AG04450 (cell line): ENCODE results near the gene ZCCHC8. TPM values are rescaled to one million over a fixed set of nuclear protein-coding genes. Genes with fewer than 3 reads are reported as not detected.

ENCODE experiments used
- CTCF ChIA-PET: fragments of 300-600, 350-600 bp; formaldehyde crosslinking; extraction: SDS; loops from one replicate; lab custom pipeline; 2022; ENCODE audit warnings: antibody characterized with exemption, inconsistent platforms; lab: Charles Lee
- POLR2A ChIA-PET: fragments of 350-600 bp; formaldehyde crosslinking; extraction: SDS; loops from one replicate; lab custom pipeline; 2021; ENCODE audit warnings: antibody characterized with exemption, inconsistent platforms; lab: Yijun Ruan, JAX
- DNase-seq: peaks from one replicate; pipeline ENCODE4 v3.0.0-alpha.2; 2011; ENCODE audit warnings: low read depth, low spot score
- H3K27ac ChIP-seq: one replicate; pipeline ENCODE4 v1.5.1; 2012; ENCODE audit warnings: low read depth, low read length, control low read depth
- H3K27me3 ChIP-seq: one replicate; pipeline ENCODE4 v1.6.0; 2012; ENCODE audit warnings: low read length; ENCODE audit not compliant: control insufficient read depth, insufficient read depth
- H3K4me3 ChIP-seq: 2 replicates; pipeline ENCODE4 v1.5.1; 2011; ENCODE audit warnings: mild to moderate bottlenecking, low read depth, low read length, control low read depth
- H3K9me3 ChIP-seq: 2 replicates; pipeline ENCODE4 v1.5.1; 2012; ENCODE audit warnings: low read length; ENCODE audit not compliant: control insufficient read depth, insufficient read depth
- CTCF ChIP-seq: IDR thresholded peaks from 2 replicates; pipeline ENCODE4 v1.5.1; 2011; ENCODE audit warnings: low read depth, low read length, control low read depth, inconsistent platforms
- polyA plus RNA-seq: library from polyadenylated mRNA; depleted of rRNA; stranded (reverse); fragments of >200 nt; gene quantifications from 2 replicates; pipeline ENCODE4 v1.2.3, GENCODE V29; 2011

ZCCHC8 gene
- polyA plus RNA-seq, 1 experiment = 16.6 TPM

DNA sequence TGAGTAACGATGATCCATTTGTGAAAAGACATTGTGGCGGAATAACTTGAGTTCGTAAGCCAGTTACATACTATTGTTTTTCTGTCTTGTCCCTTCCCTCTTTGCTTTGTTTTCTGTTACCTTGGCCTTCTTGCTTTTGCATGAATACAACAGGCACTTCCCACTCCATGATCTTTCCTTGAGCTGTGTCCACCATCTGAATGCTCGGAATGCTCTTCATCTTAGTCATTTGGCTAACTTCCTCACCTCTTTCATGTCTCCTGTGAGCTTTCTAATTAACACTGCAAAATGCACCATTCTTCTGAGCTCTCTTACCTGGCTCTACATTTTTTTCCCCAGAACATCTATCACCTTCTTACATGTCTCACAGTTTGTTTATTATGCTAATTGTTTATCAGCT is 36.3 kb upstream of the ZCCHC8 start:
- TF ChIP-seq CTCF = no peak
- ChIA-PET CTCF (no interaction called here), POLR2A (no interaction called here)
- H3K9me3 ChIP-seq = no peaks in the 10 kb centered on the region
- no peak overlapping the region for H3K4me3 ChIP-seq
- no peaks in the 10 kb centered on the region for H3K27me3 ChIP-seq
- DNase-seq = no peak
- H3K27ac ChIP-seq = no peak overlapping the region

- H3K4me3 ChIP-seq = no peak overlapping the region
- DNase-seq = no peak
- no peaks in the 10 kb centered on the region for H3K27me3 ChIP-seq
- POLR2A ChIA-PET = no interaction called here
- CTCF ChIA-PET = no interaction called here
- H3K9me3 ChIP-seq = no peaks in the 10 kb centered on the region
- H3K27ac ChIP-seq = no peak overlapping the region
- TF ChIP-seq CTCF = no peak
Observed at GRCh38 chr12:122533856-122534255, 33.1 kb upstream of the ZCCHC8 start.

DNA sequence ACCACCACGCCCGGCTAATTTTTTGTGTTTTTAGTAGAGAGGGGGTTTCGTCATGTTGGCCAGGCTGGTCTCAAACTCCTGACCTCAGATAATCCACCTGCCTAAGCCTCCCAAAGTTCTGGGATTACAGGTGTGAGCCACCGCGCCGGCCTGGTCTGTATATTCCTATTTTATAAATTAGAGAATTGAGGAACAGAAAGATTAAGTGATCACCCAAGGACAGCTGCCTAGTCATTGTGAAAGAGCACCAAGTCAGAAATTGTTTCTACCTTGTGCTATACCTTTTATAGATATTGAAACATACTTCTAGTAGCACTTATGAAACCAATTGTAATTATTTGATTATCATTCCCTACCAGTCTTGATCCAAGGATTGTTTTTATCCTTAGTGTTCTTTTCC is 28.3 kb upstream of the ZCCHC8 start:
- TF ChIP-seq CTCF = no peak
- ChIA-PET CTCF (no interaction called here), POLR2A (no interaction called here)
- no peak overlapping the region for H3K27ac ChIP-seq
- H3K27me3 ChIP-seq = no peaks in the 10 kb centered on the region
- H3K9me3 ChIP-seq = no peaks in the 10 kb centered on the region
- DNase-seq = no peak
- H3K4me3 ChIP-seq = no peak overlapping the region

DNA sequence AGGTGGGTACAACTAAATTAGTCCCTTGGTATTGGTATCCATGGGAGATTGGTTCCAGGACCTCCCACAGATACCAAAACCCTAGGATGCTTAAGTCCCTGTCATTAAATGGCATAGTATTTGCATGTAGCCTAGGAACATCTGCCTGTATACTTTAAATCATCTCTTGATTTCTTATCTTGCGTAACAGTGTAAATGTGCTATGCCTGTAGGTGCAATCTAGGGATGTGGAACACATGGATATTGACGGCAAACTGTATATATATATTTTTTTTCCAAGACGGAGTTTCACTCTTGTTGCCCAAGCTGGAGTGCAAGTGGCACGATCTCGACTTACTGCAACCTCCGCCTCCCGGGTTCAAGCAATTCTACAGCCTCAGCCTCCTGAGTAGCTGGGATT is 27.9 kb upstream of the ZCCHC8 start:
- H3K9me3 ChIP-seq = no peaks in the 10 kb centered on the region
- POLR2A ChIA-PET = no interaction called here
- H3K27ac ChIP-seq = no peak overlapping the region
- H3K27me3 ChIP-seq = no peaks in the 10 kb centered on the region
- no peak overlapping the region for H3K4me3 ChIP-seq
- CTCF ChIA-PET = no interaction called here
- TF ChIP-seq CTCF = no peak
- DNase-seq = no peak

DNA sequence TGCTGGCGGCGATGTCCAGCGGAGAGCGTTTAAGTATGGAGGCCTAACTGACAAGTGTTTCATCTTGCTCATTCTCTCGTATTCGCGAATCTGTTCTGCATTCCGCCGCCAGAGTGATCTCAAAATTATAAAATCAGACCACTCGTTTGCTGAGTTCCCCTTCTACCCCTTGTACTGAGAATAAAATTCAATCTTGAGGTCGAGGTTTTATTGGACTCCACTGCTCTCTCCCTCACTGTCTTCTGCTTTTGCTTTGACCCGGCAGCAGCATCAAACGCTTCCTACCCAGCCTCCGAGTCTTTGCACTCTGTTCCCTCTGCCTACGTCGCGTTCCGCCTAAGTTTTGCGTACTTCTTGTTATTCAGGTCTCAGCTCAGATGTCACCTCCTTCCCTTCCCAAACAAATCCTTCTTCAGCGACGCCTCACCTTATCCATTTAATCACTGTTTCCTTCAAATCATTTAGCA is 26.8 kb upstream of the ZCCHC8 start:
- CTCF ChIA-PET = no interaction called here
- no peak for TF ChIP-seq CTCF
- DNase-seq = no peak
- POLR2A ChIA-PET = interaction anchor here (0.6 to 1.8 kb wide), 9 partner anchors 8 to 225 kb away, joined by 3 to 22 read pairs (median 4); partner anchors contain the start of genes DENR and ZCCHC8
- H3K4me3 ChIP-seq = peak overlapping the region; percentile 89
- no peaks in the 10 kb centered on the region for H3K27me3 ChIP-seq
- no peaks in the 10 kb centered on the region for H3K9me3 ChIP-seq
- peak overlapping the region; percentile 52 for H3K27ac ChIP-seq
